Measurements from ENCODE around the gene PROP1.
"Not testable (repeated sequence)": the region's sequence is repeated elsewhere in the genome, so short reads cannot be mapped to it uniquely, and the experiment has no call there.

The PROP1 gene

DNA sequence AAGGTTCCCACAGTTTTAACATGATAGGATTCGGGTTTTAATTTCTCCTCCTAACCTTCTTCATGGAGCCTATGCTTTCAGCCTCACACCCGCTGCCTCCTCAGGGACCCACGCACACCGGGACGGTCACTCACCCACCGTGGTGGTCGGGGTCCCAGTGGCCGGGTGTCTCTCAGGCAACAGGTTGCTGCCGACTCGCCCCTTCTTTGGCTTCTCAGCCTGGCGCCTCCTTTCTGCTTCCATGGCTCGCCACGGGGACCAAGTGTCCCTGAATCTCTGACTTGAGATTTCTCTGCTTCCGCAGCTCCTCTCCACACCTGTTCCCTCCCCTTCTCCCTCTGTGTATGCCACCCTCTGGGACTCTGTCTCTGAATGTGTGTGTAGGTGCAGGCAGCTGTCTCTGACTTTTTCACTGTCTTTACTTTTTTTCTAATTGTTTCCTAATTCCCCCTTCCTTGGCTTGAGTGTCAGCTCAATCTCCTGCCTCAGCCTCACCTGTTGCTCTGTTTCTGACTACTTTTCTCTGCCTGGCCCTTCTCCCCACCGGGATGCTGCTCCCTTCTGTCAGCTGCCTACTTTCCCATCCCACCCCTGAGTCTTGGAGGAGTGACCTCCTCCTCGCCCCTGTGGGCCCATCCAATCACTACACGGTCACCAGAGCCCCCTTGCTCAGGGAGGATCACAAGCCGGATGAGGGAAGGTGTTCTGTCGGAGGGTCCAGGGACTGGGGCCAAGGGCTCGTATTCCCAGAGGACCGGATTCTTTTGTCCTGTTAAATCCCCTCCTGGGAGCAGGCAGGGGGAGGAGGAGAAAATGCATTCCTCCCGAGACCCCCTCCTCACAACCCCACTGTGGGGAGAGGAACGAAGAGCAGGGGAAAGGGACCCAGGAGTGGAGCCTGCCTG lies at the start of gene PROP1:
PROP1 (minus strand) TSS at position 552 of the 905 bp plus-strand sequence; CDS start at position 243, 309 bp downstream.
- DNase-seq (ENCODE audit: low spot score): no peak

DNA sequence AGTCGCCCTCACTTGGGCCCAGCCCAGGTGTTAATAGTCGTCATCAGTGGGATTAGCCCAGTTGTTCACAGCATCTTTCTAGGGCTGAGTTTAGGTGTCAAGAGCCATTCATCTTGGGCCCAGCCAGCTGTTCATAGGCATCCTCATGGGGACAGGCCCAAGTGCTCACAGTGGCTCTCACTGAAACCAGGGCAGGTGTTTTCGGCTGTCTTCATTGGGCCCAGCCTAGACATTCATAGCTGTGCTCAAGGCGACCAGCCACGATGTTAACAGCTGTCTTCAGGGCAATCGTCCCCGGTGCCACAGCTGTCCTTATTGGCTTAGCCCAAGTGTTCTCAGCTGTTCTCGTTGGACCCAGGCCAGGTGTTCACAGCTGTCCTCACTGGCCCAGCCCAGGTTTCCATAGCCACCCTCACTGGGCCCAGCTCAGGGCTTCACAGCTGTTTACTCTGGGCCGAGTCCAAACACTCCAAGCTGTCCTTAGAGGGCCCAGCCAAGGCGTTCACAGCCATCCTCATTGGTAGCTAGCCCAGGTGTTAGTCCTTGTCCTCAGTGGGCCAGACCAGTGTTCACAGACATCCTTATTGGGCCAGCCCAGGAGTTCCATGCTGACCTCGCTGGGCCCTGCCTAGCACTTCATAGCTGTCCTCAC lies 23.5 kb upstream of the PROP1 start:
- DNase-seq (ENCODE audit: low spot score): not testable (repeated sequence)

DNA sequence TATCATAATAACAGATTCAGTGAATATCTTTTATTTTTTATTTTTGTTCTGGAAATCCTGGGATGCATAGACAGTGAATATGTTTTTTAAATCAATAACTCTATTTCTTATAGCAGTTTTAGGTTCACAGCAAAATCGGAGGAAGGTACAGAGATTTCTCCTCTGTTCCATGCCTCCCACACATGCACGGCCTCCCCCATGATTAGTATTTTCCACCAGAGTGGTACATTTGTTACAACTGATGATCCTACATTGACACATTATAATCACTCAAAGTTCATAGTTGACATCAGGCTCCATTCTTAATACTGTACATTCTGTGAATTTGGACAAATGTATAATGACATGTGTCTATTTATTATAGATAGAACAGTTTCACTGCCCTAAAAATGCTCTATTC lies 16.7 kb upstream of the PROP1 start:
- DNase-seq (ENCODE audit: low spot score): not testable (repeated sequence)

- not testable (repeated sequence) for DNase-seq (ENCODE audit: low spot score)
Measured at GRCh38 chr5:178011816-178012554, 15.9 kb upstream of the PROP1 start.

- not testable (repeated sequence) for DNase-seq (ENCODE audit: low spot score)
Measured at GRCh38 chr5:178007272-178007671, 11.2 kb upstream of the PROP1 start.

GRCh38 chr5:178006536-178007231 lies 10.6 kb upstream of the PROP1 start:
- DNase-seq (ENCODE audit: low spot score): not testable (repeated sequence)

- DNase-seq (ENCODE audit: low spot score): not testable (repeated sequence)
Measured at GRCh38 chr5:178006181-178006535, 10.1 kb upstream of the PROP1 start.

- no peak for DNase-seq (ENCODE audit: low spot score)
Measured at GRCh38 chr5:177997846-177998245, 1.8 kb upstream of the PROP1 start.

- DNase-seq (ENCODE audit: low spot score): peak; percentile 39
Measured at GRCh38 chr5:177997319-177997670, 1.3 kb upstream of the PROP1 start.

- DNase-seq (ENCODE audit: low spot score): no peak
Measured at GRCh38 chr5:177996660-177997318, 747 bp upstream of the PROP1 start.

DNA sequence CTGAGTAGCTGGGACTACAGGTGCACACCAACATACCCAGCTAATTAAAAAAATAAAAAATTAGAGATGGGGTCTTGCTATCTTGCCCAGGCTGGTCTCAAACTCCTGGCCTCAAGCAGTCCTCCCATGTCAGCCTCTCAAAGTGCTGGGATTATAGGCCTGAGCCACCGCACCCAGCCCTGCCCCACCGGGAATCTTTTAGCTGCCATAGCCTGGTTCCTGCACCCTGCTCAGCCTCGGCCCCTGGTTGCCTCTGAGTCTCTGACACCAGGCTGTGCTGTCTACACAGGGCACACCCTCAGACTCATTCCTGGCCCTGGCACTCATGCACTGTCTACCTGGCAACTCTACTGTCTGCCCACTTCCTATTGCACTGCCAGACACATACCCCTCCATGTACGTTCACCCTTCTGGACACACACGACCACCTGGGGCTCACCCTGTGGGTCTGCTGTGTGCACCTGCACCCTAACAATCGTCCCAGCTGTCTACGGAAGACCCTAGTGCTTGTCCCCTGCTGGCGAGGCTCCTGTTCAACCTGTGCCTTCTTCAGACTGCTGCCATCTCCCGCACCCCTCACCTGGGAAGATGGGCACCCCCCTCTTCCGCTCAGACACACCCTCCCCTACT lies 1.4 kb downstream of the PROP1 start:
- no peak for DNase-seq (ENCODE audit: low spot score)

DNA sequence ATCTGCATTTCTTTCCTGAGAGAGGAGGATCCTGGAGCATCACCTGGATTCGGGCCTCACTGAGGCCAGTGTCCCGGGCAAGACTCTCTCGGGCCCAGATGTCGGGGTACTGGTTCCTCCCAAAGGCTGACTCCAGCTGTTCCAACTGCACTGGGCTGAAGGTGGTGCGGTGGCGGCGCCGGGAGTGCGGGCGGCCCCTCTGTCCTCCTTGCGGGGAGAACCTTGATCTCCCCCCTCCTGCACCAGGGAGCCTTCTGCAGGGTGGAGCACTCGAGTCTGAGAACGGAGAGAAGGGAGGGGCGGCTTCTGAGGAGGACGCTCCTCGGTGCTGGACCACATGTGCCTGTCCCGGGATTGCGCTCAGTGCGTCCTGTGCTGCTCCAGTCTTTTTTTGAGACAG lies 2.0 kb downstream of the PROP1 start:
- no peak for DNase-seq (ENCODE audit: low spot score)

GRCh38 chr5:177992466-177992865 lies 3.6 kb downstream of the PROP1 start:
- DNase-seq (ENCODE audit: low spot score): no peak

GRCh38 chr5:177988989-177989625 lies 6.9 kb downstream of the PROP1 start:
- DNase-seq (ENCODE audit: low spot score): no peak

GRCh38 chr5:177987326-177987725 lies 8.7 kb downstream of the PROP1 start:
- DNase-seq (ENCODE audit: low spot score): no peak

GRCh38 chr5:177985430-177986040 lies 10.5 kb downstream of the PROP1 start:
- DNase-seq (ENCODE audit: low spot score): no peak

DNA sequence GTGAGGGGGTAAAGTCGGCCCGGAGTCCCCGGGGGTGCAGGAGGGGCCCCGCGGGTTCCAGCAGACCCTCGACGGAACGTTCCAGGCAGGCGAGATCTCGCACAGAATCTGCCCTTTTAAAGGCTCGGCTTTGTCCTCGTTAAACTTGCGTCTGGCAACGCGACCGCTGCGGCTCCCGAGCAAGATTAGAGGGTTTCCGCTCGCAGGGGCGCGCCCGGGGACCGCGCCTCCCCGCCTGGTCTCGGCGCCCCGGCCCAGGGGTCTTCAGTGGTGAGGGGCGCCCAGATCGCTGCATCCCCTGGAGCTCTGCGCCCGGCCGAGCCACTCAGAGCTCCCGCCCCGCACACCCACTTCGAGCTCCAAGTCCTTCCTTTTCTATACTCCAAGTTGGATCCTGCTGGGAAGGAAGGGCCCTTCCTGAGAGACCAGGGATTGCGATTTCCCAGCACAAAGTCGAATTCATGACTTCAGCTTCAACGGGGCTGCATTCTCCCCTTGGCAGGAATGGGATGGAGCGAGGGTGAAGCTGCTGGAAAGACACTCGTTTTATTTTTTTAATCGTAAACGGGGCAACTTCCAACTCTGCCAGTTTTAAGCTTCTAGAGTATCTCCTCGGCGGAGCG lies 11.3 kb downstream of the PROP1 start:
- DNase-seq (ENCODE audit: low spot score): no peak

DNA sequence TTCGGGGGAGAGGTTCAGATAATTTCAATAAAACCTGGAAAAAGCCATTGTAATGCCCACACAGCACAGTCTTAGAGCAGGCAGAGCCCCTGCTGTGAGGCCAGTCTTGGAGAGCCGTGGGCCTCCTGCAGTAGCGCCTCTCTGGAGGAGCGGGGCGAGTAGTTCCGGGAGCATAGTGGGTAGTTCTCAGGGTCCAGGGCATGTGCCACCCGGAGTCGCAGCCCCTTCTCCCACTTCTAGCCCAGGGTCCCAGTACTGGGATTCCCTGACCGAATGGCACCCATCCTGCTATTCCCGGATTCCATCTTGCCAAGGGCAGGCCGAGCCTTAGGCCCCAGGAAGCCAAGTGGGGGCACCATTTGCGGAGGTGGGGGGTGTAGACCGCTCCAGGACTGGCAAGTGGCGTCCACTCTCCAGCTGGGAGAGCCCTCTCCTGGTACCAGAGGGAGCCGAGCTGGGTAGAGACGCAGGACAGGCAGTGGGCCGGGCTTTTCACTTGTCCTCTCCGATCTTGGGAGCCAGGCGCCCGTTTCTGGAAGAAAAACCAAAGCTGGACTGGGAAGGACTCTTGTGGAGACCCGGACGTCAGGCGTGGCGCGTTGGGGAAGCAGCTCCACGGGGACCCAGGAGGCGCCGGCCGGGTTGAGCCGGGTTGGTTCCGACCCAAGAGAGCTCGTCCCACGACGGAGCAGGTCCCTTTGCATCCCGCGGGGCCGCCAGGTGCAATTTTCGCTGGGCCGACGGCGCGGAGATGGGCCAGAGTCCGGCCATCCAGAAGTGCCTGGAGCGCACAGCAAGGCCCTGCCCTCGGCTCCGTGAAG lies 12.1 kb downstream of the PROP1 start:
- no peak for DNase-seq (ENCODE audit: low spot score)

GRCh38 chr5:177982956-177983355 lies 13.1 kb downstream of the PROP1 start:
- no peak for DNase-seq (ENCODE audit: low spot score)

All from RKO (cell line).